ENCODE measurements around the gene KIF4A. TPM values are rescaled to one million over a fixed set of nuclear protein-coding genes. Genes with fewer than 3 reads are reported as not detected.

KIF4A gene
- total and polyA plus RNA-seq, 7 experiments from 2014 or later = 0.20 to 26.5 (median 0.21) TPM; not detected in 3

Other genes starting within 250 kb of the KIF4A start
- gene AWAT2, start 240.2 kb upstream of the KIF4A start, total RNA-seq = not detected
- gene AWAT2, start 240.2 kb upstream of the KIF4A start, polyA plus RNA-seq = not detected
- gene OTUD6A, start 227.6 kb upstream of the KIF4A start, total RNA-seq = not detected
- gene OTUD6A, start 227.6 kb upstream of the KIF4A start, polyA plus RNA-seq = not detected
- gene IGBP1, start 156.7 kb upstream of the KIF4A start, total RNA-seq = 10 to 100 TPM; 46.7 to 70.1 (median 58.9) TPM
- gene IGBP1, start 156.7 kb upstream of the KIF4A start, polyA plus RNA-seq = 10 to 100 TPM; 63.8 to 66.8 TPM
- gene DGAT2L6, start 112.6 kb upstream of the KIF4A start, total RNA-seq = not detected
- not detected for gene DGAT2L6, start 112.6 kb upstream of the KIF4A start, polyA plus RNA-seq
- not detected for gene AWAT1, start 55.4 kb upstream of the KIF4A start, total RNA-seq
- not detected for gene AWAT1, start 55.4 kb upstream of the KIF4A start, polyA plus RNA-seq
- under 1 TPM; 0.22 to 0.74 (median 0.39) TPM for gene P2RY4, start 29.9 kb upstream of the KIF4A start, total RNA-seq
- not detected for gene P2RY4, start 29.9 kb upstream of the KIF4A start, polyA plus RNA-seq
- not detected for gene ARR3, start 21.8 kb upstream of the KIF4A start, total RNA-seq
- gene ARR3, start 21.8 kb upstream of the KIF4A start, polyA plus RNA-seq = not detected
- not detected for gene RAB41, start 7.9 kb upstream of the KIF4A start, total RNA-seq
- gene RAB41, start 7.9 kb upstream of the KIF4A start, polyA plus RNA-seq = not detected
- 10 to 100 TPM in 4 of 5 experiments, 1 to 10 TPM in 1; 5.9 to 34.1 (median 10.8) TPM for gene PDZD11, start 177 bp upstream of the KIF4A start, total RNA-seq
- gene PDZD11, start 177 bp upstream of the KIF4A start, polyA plus RNA-seq = 10 to 100 TPM; 25.6 to 36.7 TPM
- gene GDPD2, start 133.2 kb downstream of the KIF4A start, total RNA-seq = under 1 TPM in 1 of 5 experiments, not detected in 4; 0.29 TPM
- gene GDPD2, start 133.2 kb downstream of the KIF4A start, polyA plus RNA-seq = not detected
- gene DLG3, start 154.7 kb downstream of the KIF4A start, total RNA-seq = 10 to 100 TPM in 1 of 5 experiments, 1 to 10 TPM in 4; 4.1 to 24.5 (median 5.5) TPM
- gene DLG3, start 154.7 kb downstream of the KIF4A start, polyA plus RNA-seq = 1 to 10 TPM; 3.8 to 4.2 TPM

Measured in naive thymus-derived CD4-positive, alpha-beta T cell (primary cell).